HG03039 (cell line): ENCODE results near the gene CORO7.

Experiments used
- ATAC-seq: cut with Tn5 transposase; IDR thresholded peaks from one replicate; pipeline ENCODE4 v1.9.1; 2021; ENCODE audit warnings: mild to moderate bottlenecking, moderate library complexity; ENCODE audit not compliant: unreplicated experiment

CORO7 gene

GRCh38 chr16:4416200-4417032, at the start of gene CORO7:
Gene CORO7 (minus strand): TSS chr16:4416596. CDS start chr16:4416518, 78 bp downstream.
- ATAC-seq, result peak; percentile 61

DNA sequence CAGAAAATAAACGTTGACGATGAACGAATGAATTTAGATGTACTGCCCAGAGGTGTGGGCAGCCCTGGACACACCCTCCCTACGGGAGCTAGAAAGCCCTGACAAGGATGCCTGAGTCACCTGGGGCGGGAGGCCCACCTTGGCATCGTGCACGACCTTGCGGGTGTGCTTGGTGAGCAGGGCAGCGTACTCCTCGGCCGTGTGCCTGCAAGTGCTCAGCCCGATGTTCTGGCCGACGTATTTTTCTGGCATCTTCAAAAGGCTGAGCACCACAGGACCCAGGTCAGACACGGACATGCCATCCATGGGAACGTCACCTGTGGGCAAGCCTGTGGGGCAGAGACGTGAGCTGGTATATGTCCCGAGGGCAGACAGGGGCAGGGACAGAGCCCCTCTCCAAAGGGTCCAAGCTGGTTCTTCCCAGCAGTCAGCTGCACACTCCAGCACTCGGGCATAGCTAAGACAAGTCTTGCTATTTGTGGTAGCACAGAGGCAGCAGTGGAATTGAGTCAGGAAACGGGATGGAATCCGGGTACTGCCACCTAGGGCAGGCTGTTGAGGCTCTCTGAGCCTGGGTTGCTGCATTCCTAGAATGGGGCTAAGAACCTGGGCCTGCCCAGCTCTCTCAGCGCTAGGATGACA, 47.2 kb upstream of the CORO7 start:
- ATAC-seq, result no peak

- ATAC-seq, result no peak
Observed at GRCh38 chr16:4461250-4462085, 45.1 kb upstream of the CORO7 start.

GRCh38 chr16:4460936-4461249, 44.5 kb upstream of the CORO7 start:
- ATAC-seq, result no peak

DNA sequence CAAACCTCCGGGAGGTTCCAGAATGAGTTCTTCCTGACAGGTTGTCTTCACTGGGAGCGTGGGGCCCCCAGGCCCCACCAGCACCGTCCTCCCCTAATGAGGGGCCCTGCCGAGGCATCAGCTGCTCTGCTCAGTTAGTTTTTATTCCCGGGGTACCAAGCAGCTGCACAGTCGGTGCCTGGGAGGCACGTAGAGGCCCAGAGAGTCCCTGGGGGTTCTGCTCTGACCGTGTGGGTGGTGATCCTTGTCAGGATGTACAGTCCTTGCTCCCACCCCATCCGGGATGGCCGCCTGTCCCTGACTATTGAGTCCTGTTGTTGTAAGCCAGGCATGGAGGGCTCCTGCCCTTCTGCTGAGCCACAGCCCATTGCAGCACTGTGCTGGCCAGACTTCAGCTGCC, 39.6 kb upstream of the CORO7 start:
- no peak for ATAC-seq

DNA sequence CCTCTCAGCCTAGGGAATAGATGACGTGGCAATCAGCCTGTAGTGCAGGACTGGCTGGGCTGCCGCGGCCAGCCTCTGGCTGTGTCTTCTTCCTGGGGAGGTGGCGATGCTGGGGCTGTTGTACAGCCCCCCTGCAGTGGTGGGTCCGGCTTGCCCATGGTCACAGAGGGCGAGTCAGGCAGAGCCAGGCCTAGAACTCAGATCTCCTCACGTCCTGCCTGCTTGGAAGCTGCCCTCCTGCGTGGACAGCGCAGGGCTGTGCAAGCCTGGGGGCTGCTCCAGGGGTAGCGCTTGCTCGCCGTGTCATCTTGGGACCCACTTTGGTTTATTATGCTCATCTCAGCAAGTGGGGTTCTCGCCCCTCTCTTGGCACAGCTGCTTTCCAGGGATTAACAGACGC, 38.7 kb upstream of the CORO7 start:
- no peak for ATAC-seq

GRCh38 chr16:4454623-4455022, 38.2 kb upstream of the CORO7 start:
- no peak for ATAC-seq

DNA sequence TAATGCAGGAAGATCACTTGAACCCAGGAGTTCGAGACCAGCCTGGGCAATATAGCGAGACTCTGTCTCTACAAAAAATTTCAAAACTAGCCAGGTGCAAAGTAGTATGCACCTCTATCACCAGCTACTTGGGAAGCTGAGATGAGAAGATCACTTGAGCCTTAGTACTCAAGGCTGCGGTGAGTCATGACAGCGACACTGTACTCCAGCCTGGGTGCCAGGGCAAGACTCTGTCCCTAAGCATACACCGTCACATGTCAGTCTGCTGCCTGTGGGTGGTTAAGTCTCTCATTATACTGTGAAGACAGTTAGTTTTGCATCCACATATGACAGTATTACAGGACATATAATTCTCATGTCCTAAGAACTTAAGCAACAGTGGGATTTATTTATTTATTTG, 36.3 kb upstream of the CORO7 start:
- no peak for ATAC-seq

DNA sequence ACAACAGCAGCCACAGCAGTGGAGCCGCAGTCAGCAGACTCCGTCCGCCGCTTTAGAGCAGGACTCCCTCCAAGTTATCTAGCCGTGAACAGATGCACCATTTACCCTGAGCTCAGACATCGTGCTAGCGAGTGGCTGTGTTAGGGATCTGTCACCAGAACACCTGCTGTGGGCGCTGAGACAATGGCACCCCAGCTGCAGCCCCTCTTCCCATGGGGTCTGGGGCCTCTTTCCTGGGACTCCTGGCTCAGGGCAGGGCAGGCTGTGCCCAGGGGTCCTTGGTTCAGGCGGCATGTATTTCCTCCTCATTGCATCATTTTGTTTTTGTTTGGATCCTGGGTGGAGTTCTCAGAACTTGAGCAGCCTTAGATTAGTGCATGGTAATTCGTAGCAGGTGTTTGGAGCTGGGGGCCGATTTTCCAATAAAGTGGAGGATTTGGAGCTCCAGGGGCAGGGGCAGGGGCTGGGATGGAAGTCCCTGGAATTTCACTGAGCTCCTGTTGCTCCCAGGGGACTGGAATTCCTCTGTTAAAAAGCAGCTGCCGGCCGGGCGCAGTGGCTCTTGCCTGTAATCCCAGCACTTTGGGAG, 34.6 kb upstream of the CORO7 start:
- no peak for ATAC-seq

- ATAC-seq, result no peak
Observed at GRCh38 chr16:4450430-4450829, 34.0 kb upstream of the CORO7 start.

DNA sequence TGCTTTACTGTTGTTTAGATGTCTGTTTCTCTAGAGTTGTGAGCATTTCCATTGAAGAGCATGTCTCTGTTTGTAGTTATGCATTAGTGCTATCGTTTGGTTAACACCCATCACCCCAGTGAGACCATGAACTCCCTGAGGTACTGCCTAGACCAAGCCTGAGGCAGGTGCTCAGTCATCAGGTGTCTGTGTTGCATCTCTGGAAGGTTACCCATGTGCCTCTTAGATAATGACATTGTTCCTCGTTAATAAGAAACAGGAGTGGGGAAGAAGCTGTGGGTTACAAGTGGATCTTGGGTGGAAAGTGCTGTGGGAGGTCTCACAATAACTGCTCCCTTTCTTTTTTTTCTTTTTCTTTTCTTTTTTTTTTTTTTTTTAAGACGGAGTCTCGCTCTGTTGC, 27.6 kb upstream of the CORO7 start:
- ATAC-seq, result no peak

DNA sequence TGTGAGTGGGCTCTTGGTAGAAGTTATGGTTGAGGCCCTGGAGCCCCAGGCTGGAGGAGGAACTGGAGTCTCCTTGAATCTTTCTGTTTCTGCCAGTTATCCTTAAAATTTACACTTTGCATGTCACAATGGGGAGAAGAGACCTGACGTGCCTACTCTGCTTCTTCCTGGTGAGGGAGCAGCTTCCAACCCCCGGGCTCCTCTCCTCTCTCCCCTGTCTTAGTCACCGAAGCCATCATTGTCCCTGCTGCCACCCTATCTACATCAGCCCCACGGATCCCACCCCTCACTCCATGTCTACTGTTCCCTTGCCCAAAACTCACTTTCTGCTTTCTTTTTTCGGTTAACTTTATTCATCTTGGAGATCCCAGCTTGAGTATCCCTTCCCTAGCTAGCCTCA, 26.9 kb upstream of the CORO7 start:
- ATAC-seq, result no peak

GRCh38 chr16:4442371-4442770, 26.0 kb upstream of the CORO7 start:
- ATAC-seq, result no peak

GRCh38 chr16:4437366-4437765, 21.0 kb upstream of the CORO7 start:
- ATAC-seq, result no peak

DNA sequence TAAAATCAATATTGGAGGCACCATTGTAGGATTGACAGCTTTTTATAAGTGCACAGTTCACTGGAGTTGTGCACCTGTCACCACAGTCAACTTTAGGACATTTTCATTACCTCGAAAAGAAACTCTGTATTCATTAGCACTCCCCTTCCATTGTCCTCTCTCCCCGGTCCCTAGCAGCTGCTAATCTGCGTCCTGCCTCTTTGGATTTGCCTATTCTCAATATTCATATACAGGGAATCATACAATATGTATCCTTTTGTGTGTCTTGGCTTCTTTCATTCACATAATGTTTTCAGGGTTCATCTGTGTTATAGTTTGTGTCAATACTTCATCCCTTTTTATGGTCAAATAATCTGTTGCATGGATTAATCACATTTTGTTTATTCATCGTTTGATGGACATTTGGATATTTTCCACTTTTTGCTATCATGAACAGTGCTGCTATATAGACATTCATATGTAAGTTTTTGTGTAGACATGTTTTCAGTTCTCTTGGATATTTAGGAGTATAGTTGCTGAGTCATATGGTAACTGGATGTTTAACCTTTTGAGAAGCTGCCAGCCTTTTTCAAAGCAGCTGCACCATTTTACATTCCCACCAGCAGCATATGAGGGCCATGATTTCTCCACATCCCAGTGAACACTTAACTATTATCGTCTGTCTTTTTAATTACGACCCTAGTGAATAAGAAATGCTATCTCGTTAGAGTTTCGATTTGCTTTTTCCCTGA, 19.1 kb upstream of the CORO7 start:
- no peak for ATAC-seq

DNA sequence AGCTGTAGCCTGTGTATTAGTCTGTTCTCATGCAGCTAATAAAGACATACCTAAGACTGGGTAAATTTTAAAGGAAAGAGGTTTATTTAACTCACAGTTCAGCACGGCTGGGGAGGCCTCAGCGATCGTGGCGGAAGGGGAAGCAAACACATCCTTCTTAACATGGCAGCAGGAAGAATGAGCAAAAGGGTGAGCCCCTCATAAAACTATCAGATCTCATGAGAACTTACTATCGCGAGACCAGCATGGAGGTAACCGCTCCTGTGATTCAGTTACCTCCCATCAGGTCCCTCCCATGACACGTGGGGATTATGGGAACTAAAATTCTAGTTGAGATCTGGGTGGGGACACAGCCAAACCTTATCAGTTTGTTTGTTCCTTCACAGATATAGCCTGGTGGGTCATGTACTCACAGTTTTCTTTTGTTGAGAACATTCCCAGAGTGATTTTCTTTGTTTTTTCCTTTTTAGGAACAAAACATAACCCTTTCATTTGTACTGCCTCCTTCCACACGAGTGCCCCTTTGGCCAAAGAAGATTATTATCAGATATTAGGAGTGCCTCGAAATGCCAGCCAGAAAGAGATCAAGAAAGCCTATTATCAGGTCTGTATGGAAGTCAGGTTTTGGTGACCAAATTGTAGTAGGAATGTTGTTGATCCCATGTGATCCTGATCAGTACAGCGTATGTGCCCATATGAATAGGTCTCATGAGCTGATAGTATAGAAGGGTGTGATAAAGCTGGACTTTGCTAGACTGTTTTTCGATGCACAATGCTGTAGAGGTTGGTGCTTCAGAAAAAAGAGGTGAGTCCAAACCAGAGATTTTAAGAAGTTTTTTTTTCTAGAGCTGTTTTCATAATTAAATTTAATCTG, 17.8 kb upstream of the CORO7 start:
- no peak for ATAC-seq

DNA sequence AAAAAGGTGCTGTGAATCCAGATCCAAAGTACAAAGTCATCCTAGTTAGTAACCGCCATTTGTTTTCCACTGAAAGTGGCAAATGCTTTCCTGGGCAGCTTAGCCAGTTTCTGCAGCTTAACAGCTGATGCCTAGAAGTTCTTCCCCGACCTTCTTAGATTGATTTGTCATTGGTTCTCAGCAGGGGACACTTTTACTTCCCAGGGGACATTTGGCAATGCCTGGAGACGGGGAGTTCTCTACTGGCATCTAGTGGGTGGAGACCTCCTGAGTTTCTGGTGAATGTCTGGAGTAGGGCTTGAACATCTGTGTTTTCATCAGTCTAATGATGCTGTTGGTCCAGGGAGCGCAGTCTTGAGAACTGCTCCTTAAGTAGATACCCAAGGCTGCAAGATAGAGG, 16.8 kb upstream of the CORO7 start:
- ATAC-seq, result no peak

- ATAC-seq, result no peak
Observed at GRCh38 chr16:4431023-4431422, 14.6 kb upstream of the CORO7 start.

DNA sequence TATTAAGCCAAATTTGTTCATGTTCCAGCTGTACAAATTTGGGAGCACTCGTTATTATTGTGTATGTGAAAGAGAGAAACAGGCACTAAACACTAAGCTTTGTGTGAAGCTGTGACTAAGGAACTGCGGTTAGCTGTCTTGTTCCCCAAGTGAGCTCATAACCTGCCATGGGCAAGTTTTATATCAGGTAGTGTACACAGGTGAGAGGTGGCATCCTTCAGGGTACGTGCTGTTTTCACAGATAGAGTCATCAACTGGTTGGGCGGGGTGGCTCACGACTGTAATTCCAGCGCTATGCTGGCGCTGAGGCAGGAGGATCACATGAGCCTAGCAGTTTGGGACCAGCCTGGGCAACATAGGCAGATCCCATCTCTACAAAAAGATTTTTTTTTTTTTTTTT, 12.1 kb upstream of the CORO7 start:
- ATAC-seq, result no peak
